ENCODE data around the gene PGAM2.

The PGAM2 gene

DNA sequence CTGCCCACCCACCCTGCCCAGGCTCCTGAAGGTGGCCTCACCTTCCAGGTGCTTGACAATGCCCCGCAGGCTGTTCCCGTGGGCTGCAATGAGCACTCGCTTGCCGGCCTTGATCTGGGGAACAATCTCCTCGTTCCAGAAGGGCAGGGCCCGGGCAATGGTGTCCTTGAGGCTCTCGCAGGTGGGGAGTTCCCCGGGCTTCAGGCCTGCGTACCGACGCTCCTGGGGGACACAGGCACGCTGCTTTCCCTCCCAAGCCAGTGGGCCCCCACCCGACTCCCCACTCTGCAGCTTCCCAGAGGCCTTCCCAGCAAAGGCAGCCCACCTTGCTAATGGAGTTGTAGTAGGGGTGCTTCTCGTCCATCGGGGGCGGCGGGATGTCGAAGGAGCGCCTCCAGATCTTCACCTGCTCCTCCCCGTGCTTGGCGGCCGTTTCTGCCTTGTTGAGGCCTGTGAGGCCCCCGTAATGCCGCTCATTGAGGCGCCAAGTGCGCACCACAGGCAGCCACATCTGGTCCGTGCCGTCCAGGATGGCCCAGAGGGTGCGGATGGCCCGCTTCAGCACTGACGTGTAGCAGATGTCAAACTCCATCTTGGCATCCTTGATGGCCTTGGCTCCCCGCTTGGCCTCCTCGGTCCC lies 456 bp downstream of the PGAM2 start:
- TF ChIP-seq SNAI2 (CRISPR knock-in tag; IDR thresholded peaks at IDR 0.05) (no peak), TCF4 (CRISPR knock-in tag; IDR thresholded peaks at IDR 0.05; ENCODE audit: borderline replicate concordance) (no peak; the same call in 1 of the 2 replicates), ZNF70 (CRISPR knock-in tag; IDR thresholded peaks at IDR 0.05) (no peak), TSHZ2 (CRISPR knock-in tag; IDR thresholded peaks at IDR 0.05) (no peak), ESRRG (CRISPR knock-in tag; IDR thresholded peaks at IDR 0.05) (no peak), ZC3H10 (CRISPR knock-in tag; IDR thresholded peaks at IDR 0.05) (no peak), ISL1 (CRISPR knock-in tag; IDR thresholded peaks at IDR 0.05) (no peak), ZFP30 (CRISPR knock-in tag; IDR thresholded peaks at IDR 0.05) (no peak), ZNF565 (CRISPR knock-in tag; conservative IDR thresholded peaks at IDR 0.05; ENCODE audit: low read depth) (no peak), PPARA (CRISPR knock-in tag; IDR thresholded peaks at IDR 0.05; ENCODE audit: borderline replicate concordance) (no peak), POU6F1 (CRISPR knock-in tag; IDR thresholded peaks at IDR 0.05; ENCODE audit: borderline replicate concordance, low read depth) (no peak), CSDC2 (CRISPR knock-in tag; IDR thresholded peaks at IDR 0.05) (no peak)
- TF ChIP-seq, protein P1, sequence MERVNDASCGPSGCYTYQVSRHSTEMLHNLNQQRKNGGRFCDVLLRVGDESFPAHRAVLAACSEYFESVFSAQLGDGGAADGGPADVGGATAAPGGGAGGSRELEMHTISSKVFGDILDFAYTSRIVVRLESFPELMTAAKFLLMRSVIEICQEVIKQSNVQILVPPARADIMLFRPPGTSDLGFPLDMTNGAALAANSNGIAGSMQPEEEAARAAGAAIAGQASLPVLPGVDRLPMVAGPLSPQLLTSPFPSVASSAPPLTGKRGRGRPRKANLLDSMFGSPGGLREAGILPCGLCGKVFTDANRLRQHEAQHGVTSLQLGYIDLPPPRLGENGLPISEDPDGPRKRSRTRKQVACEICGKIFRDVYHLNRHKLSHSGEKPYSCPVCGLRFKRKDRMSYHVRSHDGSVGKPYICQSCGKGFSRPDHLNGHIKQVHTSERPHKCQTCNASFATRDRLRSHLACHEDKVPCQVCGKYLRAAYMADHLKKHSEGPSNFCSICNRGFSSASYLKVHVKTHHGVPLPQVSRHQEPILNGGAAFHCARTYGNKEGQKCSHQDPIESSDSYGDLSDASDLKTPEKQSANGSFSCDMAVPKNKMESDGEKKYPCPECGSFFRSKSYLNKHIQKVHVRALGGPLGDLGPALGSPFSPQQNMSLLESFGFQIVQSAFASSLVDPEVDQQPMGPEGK (CRISPR knock-in tag; IDR thresholded peaks at IDR 0.05; ENCODE audit: borderline replicate concordance), result no peak
- TF ChIP-seq, protein P2, sequence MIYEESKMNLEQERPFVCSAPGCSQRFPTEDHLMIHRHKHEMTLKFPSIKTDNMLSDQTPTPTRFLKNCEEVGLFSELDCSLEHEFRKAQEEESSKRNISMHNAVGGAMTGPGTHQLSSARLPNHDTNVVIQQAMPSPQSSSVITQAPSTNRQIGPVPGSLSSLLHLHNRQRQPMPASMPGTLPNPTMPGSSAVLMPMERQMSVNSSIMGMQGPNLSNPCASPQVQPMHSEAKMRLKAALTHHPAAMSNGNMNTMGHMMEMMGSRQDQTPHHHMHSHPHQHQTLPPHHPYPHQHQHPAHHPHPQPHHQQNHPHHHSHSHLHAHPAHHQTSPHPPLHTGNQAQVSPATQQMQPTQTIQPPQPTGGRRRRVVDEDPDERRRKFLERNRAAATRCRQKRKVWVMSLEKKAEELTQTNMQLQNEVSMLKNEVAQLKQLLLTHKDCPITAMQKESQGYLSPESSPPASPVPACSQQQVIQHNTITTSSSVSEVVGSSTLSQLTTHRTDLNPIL (CRISPR knock-in tag; IDR thresholded peaks at IDR 0.05; ENCODE audit: low read depth), result no peak
- peak; percentile 3 for ATAC-seq

DNA sequence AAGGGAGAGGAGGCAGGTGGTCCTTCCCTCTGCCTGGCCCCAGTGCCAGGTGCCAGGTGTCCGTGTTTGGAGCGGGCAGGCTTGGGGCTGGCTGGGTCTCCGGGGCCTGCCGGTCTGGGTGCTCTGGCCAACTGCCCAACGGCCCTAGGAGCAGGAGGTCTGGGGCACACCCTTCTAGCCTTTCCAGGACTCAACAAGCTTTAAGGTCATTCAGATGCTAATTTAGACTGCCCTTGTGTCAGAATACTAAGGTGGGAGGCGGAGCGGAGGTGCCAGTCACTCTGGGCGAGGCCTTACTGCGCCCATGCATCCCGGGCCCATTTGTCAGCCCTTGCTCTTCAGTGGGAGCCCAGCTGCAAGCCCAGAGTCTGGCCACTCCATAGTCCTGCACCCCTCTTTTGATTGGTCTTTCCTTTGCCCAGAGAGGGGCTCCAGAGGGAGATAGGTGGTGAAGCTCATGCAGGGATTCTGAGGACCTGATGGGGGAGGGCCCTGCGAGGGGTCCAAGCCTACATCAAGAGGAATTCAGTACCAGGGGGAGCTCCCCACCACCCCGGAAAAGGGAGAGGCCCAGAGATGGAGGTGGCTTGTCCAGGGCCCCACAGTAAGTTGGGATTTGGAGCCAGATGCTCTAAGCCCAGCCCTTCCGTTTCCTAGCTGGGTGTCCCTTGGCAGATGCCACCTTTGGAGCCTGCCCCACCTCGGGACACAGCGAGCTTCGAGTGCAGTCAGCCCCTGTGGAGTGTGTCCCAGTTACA lies 1.3 kb downstream of the PGAM2 start:
- TF ChIP-seq SNAI2 (CRISPR knock-in tag; IDR thresholded peaks at IDR 0.05), result no peak
- TF ChIP-seq, protein P2 (CRISPR knock-in tag; IDR thresholded peaks at IDR 0.05; ENCODE audit: low read depth), result no peak
- no peak for TF ChIP-seq POU6F1 (CRISPR knock-in tag; IDR thresholded peaks at IDR 0.05; ENCODE audit: borderline replicate concordance, low read depth)
- no peak for TF ChIP-seq ZNF565 (CRISPR knock-in tag; conservative IDR thresholded peaks at IDR 0.05; ENCODE audit: low read depth)
- TF ChIP-seq GLIS3 (CRISPR knock-in tag; IDR thresholded peaks at IDR 0.05), result no peak
- TF ChIP-seq ESRRG (CRISPR knock-in tag; IDR thresholded peaks at IDR 0.05), result no peak
- no peak for TF ChIP-seq ZNF70 (CRISPR knock-in tag; IDR thresholded peaks at IDR 0.05)
- no peak for TF ChIP-seq BACH2 (CRISPR knock-in tag; IDR thresholded peaks at IDR 0.05; ENCODE audit: borderline replicate concordance)
- ATAC-seq, result no peak

DNA sequence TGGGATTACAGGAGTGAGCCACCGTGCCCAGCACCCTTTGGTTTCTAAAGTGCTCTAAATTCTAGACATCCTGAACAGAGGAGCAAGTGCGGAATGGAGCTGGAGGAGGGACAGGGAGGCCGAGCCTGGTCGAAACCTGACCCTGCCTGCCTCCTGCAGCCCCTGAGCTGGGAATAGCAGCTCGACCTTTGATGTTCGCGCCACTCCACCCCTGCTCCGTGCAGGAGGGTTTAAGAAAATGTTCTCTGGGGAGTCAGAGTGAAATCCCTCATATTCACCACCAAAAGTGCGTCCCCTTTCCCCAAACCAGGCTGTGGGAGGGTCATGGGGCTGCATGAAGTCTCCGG lies 1.8 kb downstream of the PGAM2 start:
- ATAC-seq, result no peak
- no peak for TF ChIP-seq TSHZ2 (CRISPR knock-in tag; IDR thresholded peaks at IDR 0.05)
- TF ChIP-seq ISL1 (CRISPR knock-in tag; IDR thresholded peaks at IDR 0.05), result no peak
- TF ChIP-seq CSDC2 (CRISPR knock-in tag; IDR thresholded peaks at IDR 0.05), result no peak
- TF ChIP-seq, protein P2 (CRISPR knock-in tag; IDR thresholded peaks at IDR 0.05; ENCODE audit: low read depth), result no peak
- no peak for TF ChIP-seq POU6F1 (CRISPR knock-in tag; IDR thresholded peaks at IDR 0.05; ENCODE audit: borderline replicate concordance, low read depth)
- no peak for TF ChIP-seq BACH2 (CRISPR knock-in tag; IDR thresholded peaks at IDR 0.05; ENCODE audit: borderline replicate concordance)
- no peak for TF ChIP-seq GLIS3 (CRISPR knock-in tag; IDR thresholded peaks at IDR 0.05)
- TF ChIP-seq PPARA (CRISPR knock-in tag; IDR thresholded peaks at IDR 0.05; ENCODE audit: borderline replicate concordance), result no peak

All from SK-N-SH treated with all-trans-retinoic acid at 6 μM for 48 hours (cell line).